Common myeloid progenitor, CD34-positive (primary cell): Measurements from ENCODE around the gene GRIK1.

Source experiments
- CTCF ChIA-PET: fragments of 350-600 bp; sonication (Branson Sonifier 250); formaldehyde crosslinking; loops from one replicate; lab custom pipeline; 2021; ENCODE audit warnings: antibody characterized with exemption; lab: Charles Lee
- POLR2A ChIA-PET: fragments of 350-600 bp; sonication (Branson Sonifier 250); formaldehyde crosslinking; loops from one replicate; lab custom pipeline; 2021; ENCODE audit warnings: antibody characterized with exemption; lab: Charles Lee
- DNase-seq, 3 donors: peaks; one replicate each; pipeline versions ENCODE4 v3.0.0 to v3.0.0-alpha.2; 2013
- H3K27ac ChIP-seq, 2 experiments: 1 replicate in 1 of 2; 2 replicates in 1 of 2; pipeline ENCODE4 v1.7.0; 2013; ENCODE audit warnings: inconsistent platforms in 2 of 2, low read length in 2 of 2, mild to moderate bottlenecking in 2 of 2, low read depth in 1 of 2, moderate library complexity in 1 of 2; ENCODE audit not compliant: severe bottlenecking in 2 of 2, insufficient read depth in 1 of 2, poor library complexity in 1 of 2
- H3K27me3 ChIP-seq, 5 experiments: replicated peaks in 2 of 5; 1 replicate in 3 of 5; 2 replicates in 2 of 5; pipeline versions ENCODE4 v1.6.1 to v1.7.0; 2013; ENCODE audit warnings: low read length in 4 of 5, mild to moderate bottlenecking in 2 of 5, moderate library complexity in 2 of 5, inconsistent platforms in 1 of 5; ENCODE audit not compliant: insufficient read depth in 5 of 5, control insufficient read depth in 4 of 5
- H3K36me3 ChIP-seq, 4 experiments: 1 replicate in 2 of 4; 2 replicates in 2 of 4; pipeline versions ENCODE4 v1.6.1 to v1.7.0; 2013; ENCODE audit warnings: low read length in 3 of 4, control low read depth in 1 of 4, mild to moderate bottlenecking in 1 of 4; ENCODE audit not compliant: control insufficient read depth in 4 of 4, insufficient read depth in 4 of 4
- H3K4me1 ChIP-seq, 4 experiments: 1 replicate in 3 of 4; 2 replicates in 1 of 4; pipeline versions ENCODE4 v1.6.1 to v1.7.1; 2013; ENCODE audit warnings: low read length in 3 of 4, mild to moderate bottlenecking in 3 of 4, control low read depth in 1 of 4, inconsistent platforms in 1 of 4, moderate library complexity in 1 of 4; ENCODE audit not compliant: control insufficient read depth in 4 of 4, insufficient read depth in 4 of 4; ENCODE audit errors: control extremely low read depth in 1 of 4
- H3K4me3 ChIP-seq, 7 experiments: 1 replicate in 4 of 7; 2 replicates in 3 of 7; pipeline versions ENCODE4 v1.5.1 to v1.7.0; 2013; ENCODE audit warnings: mild to moderate bottlenecking in 7 of 7, low read length in 6 of 7, moderate library complexity in 6 of 7, inconsistent platforms in 2 of 7, low read depth in 2 of 7, control low read depth in 1 of 7; ENCODE audit not compliant: insufficient read depth in 4 of 7, control insufficient read depth in 1 of 7; ENCODE audit errors: extremely low read depth in 1 of 7
- H3K9me3 ChIP-seq, 5 experiments: 1 replicate in 4 of 5; 2 replicates in 1 of 5; pipeline versions ENCODE4 v1.6.1 to v1.7.1; 2013; ENCODE audit warnings: low read length in 4 of 5, mild to moderate bottlenecking in 2 of 5, inconsistent platforms in 1 of 5, low read depth in 1 of 5, moderate library complexity in 1 of 5; ENCODE audit not compliant: control insufficient read depth in 4 of 5, insufficient read depth in 2 of 5; ENCODE audit errors: control extremely low read depth in 1 of 5
- WGBS: methylation state at CpG from one replicate; pipeline ENCODE4 v1.1.5; 2013; ENCODE audit not compliant: insufficient coverage; 5-methylcytosine and 5-hydroxymethylcytosine counted together

GRIK1 gene

DNA sequence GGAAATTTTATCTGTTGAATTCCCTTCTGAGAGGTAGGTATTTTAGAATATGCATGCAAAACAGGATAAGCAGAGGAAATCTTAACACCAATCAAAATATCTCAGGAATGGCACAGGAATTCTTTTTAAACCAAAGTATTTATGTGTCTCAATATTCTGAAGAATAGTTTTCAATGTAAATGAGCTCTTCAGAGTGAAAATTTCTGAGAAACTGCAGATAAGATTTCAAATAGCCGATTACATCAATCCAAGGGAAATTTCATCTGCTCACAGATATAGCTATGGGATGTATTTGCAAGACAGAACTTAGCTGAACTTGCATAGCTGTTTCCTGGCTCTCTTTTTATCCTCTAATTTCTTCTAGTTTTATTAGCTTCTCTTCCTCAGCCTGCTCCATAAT lies 209.5 kb downstream of the GRIK1 start:
- WGBS: no CpG with 5 or more reads among the region's 1 CpG
- POLR2A ChIA-PET: no interaction called here
- Histone ChIP-seq H3K9me3 (no peaks in the 10 kb centered on the region), H3K27ac (no peak overlapping the region), H3K4me3 (no peak overlapping the region), H3K27me3 (no peaks in the 10 kb centered on the region), H3K4me1 (no peaks in the 10 kb centered on the region), H3K36me3 (no peaks in the 10 kb centered on the region)
- CTCF ChIA-PET: no interaction called here
- DNase-seq: no peak

DNA sequence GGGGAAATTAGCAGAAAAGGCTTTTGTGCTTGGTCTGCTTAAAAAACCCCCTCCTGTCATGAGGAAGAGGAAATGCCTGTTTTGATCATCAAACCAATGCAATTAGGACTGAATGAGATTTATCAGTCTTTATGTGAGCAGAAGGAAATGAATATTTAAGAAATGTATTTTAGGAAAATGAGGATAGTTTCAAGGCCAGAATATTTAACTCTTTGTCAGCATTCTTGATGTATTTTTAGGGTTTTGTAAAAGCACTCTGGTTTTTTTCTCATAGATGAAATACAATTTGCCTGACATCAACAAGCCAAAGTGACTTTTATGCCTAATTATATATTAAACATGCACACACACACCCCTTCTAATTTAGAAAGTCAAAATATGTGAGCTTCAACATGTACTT lies 213.8 kb downstream of the GRIK1 start:
- peak in 2 of 3 donors; percentile 17 to 21 for DNase-seq
- POLR2A ChIA-PET: no interaction called here
- no peaks in the 10 kb centered on the region for H3K36me3 ChIP-seq
- H3K4me3 ChIP-seq: no peak overlapping the region
- H3K27me3 ChIP-seq: no peaks in the 10 kb centered on the region
- CTCF ChIA-PET: no interaction called here
- no peaks in the 10 kb centered on the region for H3K9me3 ChIP-seq
- H3K4me1 ChIP-seq: no peaks in the 10 kb centered on the region
- H3K27ac ChIP-seq: no peak overlapping the region

DNA sequence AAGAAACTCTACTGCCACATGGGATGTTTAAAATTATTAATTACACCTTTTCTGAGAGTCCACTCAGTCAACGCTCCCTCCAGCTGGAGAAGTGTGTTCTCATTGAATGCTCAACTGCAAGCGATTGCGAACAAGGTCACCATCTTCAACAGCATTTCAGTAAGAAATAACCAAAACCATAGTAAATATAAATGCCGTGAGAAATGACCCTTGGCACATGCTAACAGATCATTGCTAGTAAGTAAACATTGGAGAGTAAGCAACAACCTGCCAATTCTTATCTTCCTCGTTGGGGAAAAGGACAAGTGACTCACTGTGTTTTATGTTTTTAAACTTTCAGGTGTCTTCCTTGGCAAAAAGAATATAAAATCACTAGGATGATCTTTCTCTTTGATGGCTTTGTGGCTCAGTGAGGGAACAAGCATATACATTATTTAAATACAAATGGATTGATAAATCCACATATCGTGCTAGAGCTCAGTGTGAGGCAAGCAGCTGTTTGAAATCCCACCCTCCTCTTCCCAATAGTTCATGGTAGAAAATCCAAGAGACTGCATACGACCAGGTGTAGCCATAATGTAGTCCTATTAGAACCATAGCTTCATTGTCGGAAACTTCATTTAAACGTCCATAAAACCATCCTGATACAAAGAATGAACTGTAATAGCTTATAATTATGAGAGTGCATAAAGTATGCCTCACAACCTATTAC lies 214.6 kb downstream of the GRIK1 start:
- 100% methylated on average over 5 of the region's 9 CpGs for WGBS
- no peak overlapping the region for H3K27ac ChIP-seq
- ChIA-PET POLR2A (no interaction called here), CTCF (no interaction called here)
- DNase-seq: no peak
- no peaks in the 10 kb centered on the region for H3K36me3 ChIP-seq
- no peaks in the 10 kb centered on the region for H3K4me1 ChIP-seq
- H3K4me3 ChIP-seq: no peak overlapping the region
- no peaks in the 10 kb centered on the region for H3K27me3 ChIP-seq
- no peaks in the 10 kb centered on the region for H3K9me3 ChIP-seq

DNA sequence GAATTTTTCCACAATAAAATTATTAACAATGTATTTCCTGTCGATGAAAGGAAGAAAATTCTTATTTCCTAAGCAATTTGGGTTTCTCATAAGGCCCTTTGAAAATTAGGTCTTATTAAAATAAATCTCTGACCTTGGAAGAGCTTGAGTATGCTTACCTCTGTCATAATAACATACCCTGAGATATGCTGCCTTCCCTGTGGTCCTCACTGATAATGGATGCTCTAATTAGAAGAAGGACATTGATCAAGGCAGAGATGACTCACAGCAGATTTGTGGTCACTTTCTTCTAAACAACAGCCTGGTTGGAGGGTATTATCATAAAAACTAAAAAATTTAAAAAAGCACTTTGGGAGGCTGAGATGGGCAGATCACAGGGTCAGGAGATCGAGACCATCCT lies 217.8 kb downstream of the GRIK1 start:
- Histone ChIP-seq H3K27ac (no peak overlapping the region), H3K27me3 (no peaks in the 10 kb centered on the region), H3K4me1 (no peaks in the 10 kb centered on the region), H3K9me3 (peaks cover 0 to 10% (median 0%) of the 10 kb centered on the region in 5 experiments), H3K36me3 (no peaks in the 10 kb centered on the region), H3K4me3 (no peak overlapping the region)
- WGBS: no CpG with 5 or more reads among the region's 2 CpGs
- ChIA-PET POLR2A (no interaction called here), CTCF (no interaction called here)
- DNase-seq: no peak

DNA sequence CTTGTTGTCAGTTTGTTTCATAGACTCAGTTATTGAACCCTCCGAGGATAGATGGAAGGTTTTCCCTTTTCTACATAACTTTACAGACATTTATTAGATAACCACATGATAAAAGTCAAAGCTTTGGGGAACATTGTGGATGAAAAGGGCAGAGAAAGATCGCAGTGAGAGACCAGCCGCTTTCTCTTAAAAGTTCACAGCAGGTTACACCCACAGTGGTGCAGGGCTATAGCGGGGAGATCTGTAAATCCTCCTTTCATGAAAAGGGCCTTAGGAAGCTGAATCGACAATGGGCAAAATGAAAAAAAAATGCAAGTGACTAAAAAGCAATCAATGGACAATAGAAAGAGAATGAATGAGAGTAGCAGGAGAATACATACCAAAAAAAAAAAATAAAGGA lies 218.6 kb downstream of the GRIK1 start:
- CTCF ChIA-PET: no interaction called here
- POLR2A ChIA-PET: no interaction called here
- Histone ChIP-seq H3K9me3 (peaks cover 0 to 13% (median 2%) of the 10 kb centered on the region in 5 experiments), H3K4me1 (no peaks in the 10 kb centered on the region), H3K27me3 (no peaks in the 10 kb centered on the region), H3K4me3 (no peak overlapping the region), H3K27ac (no peak overlapping the region), H3K36me3 (no peaks in the 10 kb centered on the region)
- no peak for DNase-seq
- WGBS: 83% methylated on average over 4 of the region's 5 CpGs

DNA sequence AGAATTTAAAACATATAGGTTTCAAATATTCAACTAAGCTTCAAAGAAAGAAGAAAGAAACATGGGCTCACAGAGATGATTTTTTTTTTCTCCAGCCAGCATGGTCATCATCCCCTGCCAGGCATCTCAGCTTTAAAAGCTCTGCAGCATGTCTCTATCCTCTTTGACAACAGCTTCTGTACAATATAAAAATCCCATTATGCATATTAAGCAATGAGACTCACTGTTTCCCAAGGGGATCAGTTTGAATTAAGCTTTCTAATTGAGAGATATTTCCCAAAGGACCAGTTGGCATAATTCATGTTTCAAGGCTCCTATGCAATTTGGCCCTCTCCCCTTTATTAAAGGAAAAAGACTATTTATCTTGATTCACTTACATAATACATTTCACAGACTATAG lies 220.3 kb downstream of the GRIK1 start:
- no peak overlapping the region for H3K27ac ChIP-seq
- no peak overlapping the region for H3K4me3 ChIP-seq
- ChIA-PET CTCF (no interaction called here), POLR2A (no interaction called here)
- DNase-seq: no peak
- H3K4me1 ChIP-seq: no peaks in the 10 kb centered on the region
- peaks cover 0 to 17% (median 2%) of the 10 kb centered on the region in 5 experiments for H3K9me3 ChIP-seq
- H3K27me3 ChIP-seq: no peaks in the 10 kb centered on the region
- no peaks in the 10 kb centered on the region for H3K36me3 ChIP-seq

DNA sequence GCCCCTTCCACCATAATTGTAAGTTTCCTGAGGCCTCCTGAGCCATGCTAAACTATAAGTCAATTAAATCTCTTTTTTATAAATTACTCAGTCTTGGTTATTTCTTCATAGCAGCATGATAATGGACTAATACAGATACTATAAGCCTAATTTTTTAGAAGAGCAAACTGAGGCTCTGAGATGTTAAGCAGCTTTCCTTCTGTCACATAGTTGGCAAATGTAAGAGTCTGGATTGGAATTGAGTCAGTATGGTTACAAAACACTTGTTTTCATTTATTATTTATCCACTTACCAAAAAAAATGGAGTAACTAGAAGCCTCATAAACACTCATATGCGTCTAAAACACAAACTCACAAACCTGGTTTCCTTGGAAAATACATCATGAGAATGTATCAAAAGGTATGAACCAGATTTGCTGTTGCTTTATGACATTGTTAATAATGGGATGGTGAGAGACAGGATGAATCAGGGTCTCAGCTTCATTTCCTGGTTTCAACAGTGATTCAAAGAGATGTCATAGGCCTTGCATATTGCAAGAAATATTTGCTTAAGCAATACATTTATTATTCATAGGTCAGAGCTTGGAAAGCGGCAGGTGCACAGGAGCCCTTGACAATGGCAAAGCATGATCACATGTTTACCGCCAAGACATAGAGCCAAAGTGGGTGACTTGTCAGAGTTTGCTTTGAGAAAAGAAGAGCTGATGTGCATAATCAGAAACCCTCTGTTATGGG lies 221.5 kb downstream of the GRIK1 start:
- DNase-seq: no peak
- Histone ChIP-seq H3K36me3 (no peaks in the 10 kb centered on the region), H3K9me3 (peaks cover 0 to 17% (median 2%) of the 10 kb centered on the region in 5 experiments), H3K27me3 (no peaks in the 10 kb centered on the region), H3K4me3 (no peak overlapping the region), H3K4me1 (no peaks in the 10 kb centered on the region), H3K27ac (no peak overlapping the region)
- POLR2A ChIA-PET: no interaction called here
- CTCF ChIA-PET: no interaction called here
- WGBS: 100% methylated on average over 2 of the region's 3 CpGs
